AG09319 (cell line): Measurements from ENCODE around the gene NECTIN2.
A peak's percentile ranks its signal among the peaks of the same experiment; 100 is the strongest.

ENCODE experiments used
- DNase-seq: peaks from one replicate; pipeline ENCODE4 v3.0.0-alpha.2; 2010; ENCODE audit warnings: low read depth; ENCODE audit errors: extremely low read depth
- TF ChIP-seq, protein P1 (sequence below): IDR thresholded peaks from 2 replicates; pipeline ENCODE4 v1.5.1; 2011; ENCODE audit warnings: low read depth, mild to moderate bottlenecking, inconsistent platforms, low read length, moderate library complexity

The NECTIN2 gene

GRCh38 chr19:44889830-44890365 is 43.8 kb downstream of the NECTIN2 start:
- no peak for DNase-seq

GRCh38 chr19:44890366-44891015 is 44.4 kb downstream of the NECTIN2 start:
- TF ChIP-seq, protein P1, sequence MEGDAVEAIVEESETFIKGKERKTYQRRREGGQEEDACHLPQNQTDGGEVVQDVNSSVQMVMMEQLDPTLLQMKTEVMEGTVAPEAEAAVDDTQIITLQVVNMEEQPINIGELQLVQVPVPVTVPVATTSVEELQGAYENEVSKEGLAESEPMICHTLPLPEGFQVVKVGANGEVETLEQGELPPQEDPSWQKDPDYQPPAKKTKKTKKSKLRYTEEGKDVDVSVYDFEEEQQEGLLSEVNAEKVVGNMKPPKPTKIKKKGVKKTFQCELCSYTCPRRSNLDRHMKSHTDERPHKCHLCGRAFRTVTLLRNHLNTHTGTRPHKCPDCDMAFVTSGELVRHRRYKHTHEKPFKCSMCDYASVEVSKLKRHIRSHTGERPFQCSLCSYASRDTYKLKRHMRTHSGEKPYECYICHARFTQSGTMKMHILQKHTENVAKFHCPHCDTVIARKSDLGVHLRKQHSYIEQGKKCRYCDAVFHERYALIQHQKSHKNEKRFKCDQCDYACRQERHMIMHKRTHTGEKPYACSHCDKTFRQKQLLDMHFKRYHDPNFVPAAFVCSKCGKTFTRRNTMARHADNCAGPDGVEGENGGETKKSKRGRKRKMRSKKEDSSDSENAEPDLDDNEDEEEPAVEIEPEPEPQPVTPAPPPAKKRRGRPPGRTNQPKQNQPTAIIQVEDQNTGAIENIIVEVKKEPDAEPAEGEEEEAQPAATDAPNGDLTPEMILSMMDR: no peak
- DNase-seq: peak; percentile 95

More at GRCh38 chr19:44889830-44890365, 43.8 kb downstream of the NECTIN2 start:
- TF ChIP-seq, protein P1: no peak

- TF ChIP-seq, protein P1: no peak
- peak; percentile 99 for DNase-seq
Observed at GRCh38 chr19:44891016-44891882, 45.2 kb downstream of the NECTIN2 start, which contains the start of gene TOMM40. Gene TOMM40, plus strand, starts transcription at chr19:44891254. Its CDS starts 162 bp downstream, at chr19:44891416.

DNA sequence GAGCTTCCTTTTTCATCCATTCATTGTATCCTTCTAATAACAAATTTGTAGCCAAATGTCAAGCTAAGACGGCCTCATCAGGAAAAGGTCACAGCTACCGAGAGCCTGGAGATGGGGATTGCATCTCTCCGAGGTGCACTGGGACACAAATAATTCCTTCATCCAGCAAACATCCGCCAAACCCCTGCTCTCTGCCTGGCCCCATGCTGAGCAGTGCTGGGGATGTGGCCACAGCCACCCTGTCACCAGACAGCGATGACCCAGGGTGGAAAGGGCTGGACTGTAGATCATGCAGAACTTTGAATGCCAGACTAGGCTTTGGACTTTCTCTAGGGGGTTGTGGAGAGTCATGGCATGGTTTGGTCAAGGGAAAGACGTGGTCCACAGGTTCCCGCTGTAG is 46.8 kb downstream of the NECTIN2 start:
- DNase-seq: no peak
- TF ChIP-seq, protein P1: no peak

GRCh38 chr19:44893332-44894051 is 47.4 kb downstream of the NECTIN2 start:
- no peak for DNase-seq
- TF ChIP-seq, protein P1: no peak

DNA sequence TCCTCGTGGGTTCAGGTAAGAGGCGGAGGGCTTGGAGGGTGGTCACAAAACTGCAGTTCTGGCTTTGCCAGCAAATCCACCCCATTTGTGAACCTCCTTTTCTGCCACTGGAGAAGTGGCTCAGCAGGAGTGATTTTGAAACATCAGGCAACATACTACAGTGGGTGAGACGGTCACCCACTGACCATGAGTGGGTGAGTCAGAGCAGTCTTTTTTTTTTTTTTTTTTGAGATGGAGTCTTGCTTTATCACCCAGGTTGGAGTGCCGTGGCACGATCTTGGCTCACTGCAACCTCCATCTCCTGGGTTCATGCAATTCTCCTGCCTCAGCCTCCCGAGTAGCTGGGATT is 47.9 kb downstream of the NECTIN2 start:
- DNase-seq: no peak
- TF ChIP-seq, protein P1: no peak
